Neural crest cell (in vitro differentiated cells): ENCODE results near the gene MTX1. TPM values are rescaled to one million over a fixed set of nuclear protein-coding genes. Genes with fewer than 3 reads are reported as not detected.
"Not testable (repeated sequence)": the region's sequence is repeated elsewhere in the genome, so short reads cannot be mapped to it uniquely, and the experiment has no call there.

Source experiments
- DNase-seq: peaks from one replicate; pipeline ENCODE4 v3.0.0; 2021; ENCODE audit warnings: low read depth, mixed read lengths, low spot score
- H3K27ac Mint-ChIP-seq: one replicate; pipeline ENCODE4 v1.8.0; 2021; ENCODE audit warnings: mild to moderate bottlenecking, mixed read lengths; ENCODE audit not compliant: unreplicated experiment
- H3K27me3 Mint-ChIP-seq: 2 replicates; pipeline ENCODE4 v1.8.0; 2021; ENCODE audit warnings: low read depth, mild to moderate bottlenecking, mixed read lengths
- H3K36me3 Mint-ChIP-seq: 2 replicates; pipeline ENCODE4 v1.8.0; 2021; ENCODE audit warnings: low read depth, mild to moderate bottlenecking, mixed read lengths
- H3K4me1 Mint-ChIP-seq: 2 replicates; pipeline ENCODE4 v1.8.0; 2021; ENCODE audit warnings: mixed read lengths
- H3K4me3 Mint-ChIP-seq: one replicate; pipeline ENCODE4 v1.8.0; 2021; ENCODE audit warnings: mild to moderate bottlenecking, mixed read lengths
- H3K9me3 Mint-ChIP-seq: 2 replicates; pipeline ENCODE4 v1.8.0; 2021; ENCODE audit warnings: mixed read lengths
- CTCF ChIP-seq: fragments of 200-600 bp; sonication (generic); conservative IDR thresholded peaks from 2 replicates; pipeline ENCODE4 v1.5.0; 2021; ENCODE audit warnings: antibody characterized with exemption, mild to moderate bottlenecking
- total RNA-seq: library from RNA; stranded (reverse); gene quantifications from 2 replicates; pipeline ENCODE4 v1.2.1, GENCODE V29; 2021

Gene MTX1
- total RNA-seq, 1 donor from 2014 or later, result 38.3 TPM

GRCh38 chr1:155218854-155219591 is 10.5 kb downstream of the MTX1 start:
- Mint-ChIP-seq H3K4me1 (peaks cover 19% of the 10 kb centered on the region), H3K4me3 (peak overlapping the region; percentile 44), H3K36me3 (peaks cover 5% of the 10 kb centered on the region), H3K9me3 (no peaks in the 10 kb centered on the region), H3K27ac (peak overlapping the region; percentile 59), H3K27me3 (no peaks in the 10 kb centered on the region)
- DNase-seq, result no peak
- no peak for TF ChIP-seq CTCF

GRCh38 chr1:155219592-155220031 is 11.1 kb downstream of the MTX1 start:
- H3K4me3 Mint-ChIP-seq, result no peak overlapping the region
- no peak for TF ChIP-seq CTCF
- peaks cover 9% of the 10 kb centered on the region for H3K36me3 Mint-ChIP-seq
- H3K4me1 Mint-ChIP-seq, result peaks cover 22% of the 10 kb centered on the region
- DNase-seq, result no peak
- peak overlapping the region; percentile 59 for H3K27ac Mint-ChIP-seq
- no peaks in the 10 kb centered on the region for H3K9me3 Mint-ChIP-seq
- no peaks in the 10 kb centered on the region for H3K27me3 Mint-ChIP-seq

- not testable (repeated sequence) for H3K27ac Mint-ChIP-seq, H3K27me3 Mint-ChIP-seq
Observed at GRCh38 chr1:155220211-155220965, 11.9 kb downstream of the MTX1 start.

DNA sequence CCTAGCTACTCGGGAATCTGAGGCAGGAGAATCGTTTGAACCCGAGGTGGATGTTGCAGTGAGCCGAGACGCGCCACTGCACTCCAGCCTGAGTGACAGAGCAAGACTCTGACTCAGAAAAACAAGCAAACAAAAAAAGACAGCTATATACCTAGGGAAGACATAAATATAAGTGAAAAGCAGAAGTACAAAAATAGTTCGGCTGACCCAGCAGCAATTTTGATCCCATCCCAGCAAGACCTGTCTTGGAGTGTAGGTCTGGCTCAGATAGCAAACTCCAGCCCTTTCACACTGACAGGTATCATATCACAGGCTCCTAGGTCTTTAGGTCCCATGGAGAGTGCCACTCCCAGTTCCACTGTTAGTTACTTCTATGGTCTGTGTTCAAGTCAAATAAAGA is 14.6 kb downstream of the MTX1 start:
- Mint-ChIP-seq H3K27ac (no peak overlapping the region), H3K36me3 (peaks cover 4% of the 10 kb centered on the region), H3K27me3 (no peaks in the 10 kb centered on the region), H3K9me3 (no peaks in the 10 kb centered on the region), H3K4me3 (peak overlapping the region; percentile 47), H3K4me1 (peaks cover 51% of the 10 kb centered on the region)
- TF ChIP-seq CTCF, result no peak
- no peak for DNase-seq

More at GRCh38 chr1:155220211-155220965, 11.9 kb downstream of the MTX1 start:
- not testable (repeated sequence) for H3K36me3 Mint-ChIP-seq, H3K4me3 Mint-ChIP-seq, DNase-seq, H3K9me3 Mint-ChIP-seq
- H3K4me1 Mint-ChIP-seq, result peaks cover 30% of the 10 kb centered on the region

- H3K27ac Mint-ChIP-seq, result peak overlapping the region; percentile 75
- peak overlapping the region; percentile 94 for H3K4me3 Mint-ChIP-seq
- not testable (repeated sequence) for H3K27me3 Mint-ChIP-seq, H3K36me3 Mint-ChIP-seq, H3K9me3 Mint-ChIP-seq, DNase-seq
- peaks cover 37% of the 10 kb centered on the region for H3K4me1 Mint-ChIP-seq
Observed at GRCh38 chr1:155225404-155225759, 16.9 kb downstream of the MTX1 start.

GRCh38 chr1:155226188-155226909 is 17.9 kb downstream of the MTX1 start:
- peaks cover 4% of the 10 kb centered on the region for H3K36me3 Mint-ChIP-seq
- peaks cover 37% of the 10 kb centered on the region for H3K4me1 Mint-ChIP-seq
- peak overlapping the region; percentile 97 for H3K27ac Mint-ChIP-seq
- H3K4me3 Mint-ChIP-seq, result peak overlapping the region; percentile 94
- no peaks in the 10 kb centered on the region for H3K27me3 Mint-ChIP-seq
- no peaks in the 10 kb centered on the region for H3K9me3 Mint-ChIP-seq
- peak; percentile 56 for TF ChIP-seq CTCF
- DNase-seq, result peak; percentile 48
